Activated naive CD8-positive, alpha-beta T cell treated with anti-CD3 and anti-CD28 coated beads, Interleukin-2, amount 10 ng/mL, durations not matched to agents 7 days and 5 days (primary cell): ENCODE data around the gene KCNJ18. TPM values are rescaled to one million over a fixed set of nuclear protein-coding genes. Genes with fewer than 3 reads are reported as not detected.
"Not testable (repeated sequence)": the region's sequence is repeated elsewhere in the genome, so short reads cannot be mapped to it uniquely, and the experiment has no call there.

Experiments used
- ATAC-seq: fragments of 150-1000 bp; cut with Tn5 transposase; one replicate; pipeline ENCODE4 v1.10.0; 2021; ENCODE audit warnings: low read depth, moderate library complexity
- POLR2A ChIA-PET: fragments of 350-600 bp; sonication (Branson Sonifier 250); formaldehyde crosslinking; loops from one replicate; lab custom pipeline; 2021; ENCODE audit warnings: antibody characterized with exemption; lab: Charles Lee
- DNase-seq: peaks from one replicate; pipeline ENCODE4 v3.0.0; 2021
- H3K27ac Mint-ChIP-seq: one replicate; pipeline ENCODE4 v1.8.0; 2022; ENCODE audit warnings: mild to moderate bottlenecking, mixed read lengths
- H3K27me3 Mint-ChIP-seq: one replicate; pipeline ENCODE4 v1.8.0; 2022; ENCODE audit warnings: mild to moderate bottlenecking, moderate library complexity, mixed read lengths
- H3K36me3 Mint-ChIP-seq: one replicate; pipeline ENCODE4 v1.8.0; 2021; ENCODE audit warnings: mild to moderate bottlenecking, mixed read lengths
- H3K4me1 Mint-ChIP-seq: one replicate; pipeline ENCODE4 v1.8.0; 2021; ENCODE audit warnings: mixed read lengths
- H3K4me3 Mint-ChIP-seq: one replicate; pipeline ENCODE4 v1.8.0; 2022; ENCODE audit warnings: mild to moderate bottlenecking, moderate library complexity, mixed read lengths
- H3K9me3 Mint-ChIP-seq: one replicate; pipeline ENCODE4 v1.8.0; 2021; ENCODE audit warnings: mixed read lengths
- total RNA-seq, 2 experiments: library from RNA; stranded (reverse); gene quantifications; one replicate each; pipeline ENCODE4 v1.2.3, GENCODE V29; 2021

KCNJ18 gene
- total RNA-seq, 2 experiments from 2014 or later = not detected

- H3K36me3 Mint-ChIP-seq, POLR2A ChIA-PET, H3K27me3 Mint-ChIP-seq, DNase-seq, H3K27ac Mint-ChIP-seq, H3K4me1 Mint-ChIP-seq, ATAC-seq, H3K9me3 Mint-ChIP-seq, H3K4me3 Mint-ChIP-seq: not testable (repeated sequence)
Measured at GRCh38 chr17:21666711-21667412, 25.5 kb upstream of the KCNJ18 start.

GRCh38 chr17:21667413-21668117, 24.8 kb upstream of the KCNJ18 start:
- POLR2A ChIA-PET, H3K4me1 Mint-ChIP-seq, H3K9me3 Mint-ChIP-seq, H3K27me3 Mint-ChIP-seq, H3K36me3 Mint-ChIP-seq, ATAC-seq, H3K27ac Mint-ChIP-seq, H3K4me3 Mint-ChIP-seq, DNase-seq: not testable (repeated sequence)

GRCh38 chr17:21668118-21668488, 24.2 kb upstream of the KCNJ18 start:
- H3K27ac Mint-ChIP-seq, POLR2A ChIA-PET, H3K4me1 Mint-ChIP-seq, H3K9me3 Mint-ChIP-seq, DNase-seq, H3K36me3 Mint-ChIP-seq, H3K4me3 Mint-ChIP-seq, ATAC-seq, H3K27me3 Mint-ChIP-seq: not testable (repeated sequence)

- H3K36me3 Mint-ChIP-seq, H3K27me3 Mint-ChIP-seq, H3K4me1 Mint-ChIP-seq, DNase-seq, POLR2A ChIA-PET, ATAC-seq, H3K27ac Mint-ChIP-seq, H3K4me3 Mint-ChIP-seq, H3K9me3 Mint-ChIP-seq: not testable (repeated sequence)
Measured at GRCh38 chr17:21668746-21669508, 23.4 kb upstream of the KCNJ18 start.

- H3K4me1 Mint-ChIP-seq, H3K27ac Mint-ChIP-seq, POLR2A ChIA-PET, H3K27me3 Mint-ChIP-seq, H3K9me3 Mint-ChIP-seq, H3K36me3 Mint-ChIP-seq, DNase-seq, ATAC-seq, H3K4me3 Mint-ChIP-seq: not testable (repeated sequence)
Measured at GRCh38 chr17:21669616-21670360, 22.5 kb upstream of the KCNJ18 start.

GRCh38 chr17:21670361-21671155, 21.8 kb upstream of the KCNJ18 start:
- H3K27ac Mint-ChIP-seq, H3K27me3 Mint-ChIP-seq, H3K4me1 Mint-ChIP-seq, ATAC-seq, DNase-seq, H3K9me3 Mint-ChIP-seq, H3K36me3 Mint-ChIP-seq, H3K4me3 Mint-ChIP-seq, POLR2A ChIA-PET: not testable (repeated sequence)

GRCh38 chr17:21671437-21671836, 20.9 kb upstream of the KCNJ18 start:
- H3K27me3 Mint-ChIP-seq, DNase-seq, ATAC-seq, H3K36me3 Mint-ChIP-seq, H3K4me3 Mint-ChIP-seq, POLR2A ChIA-PET, H3K9me3 Mint-ChIP-seq, H3K27ac Mint-ChIP-seq, H3K4me1 Mint-ChIP-seq: not testable (repeated sequence)

- H3K4me1 Mint-ChIP-seq, H3K27ac Mint-ChIP-seq, H3K4me3 Mint-ChIP-seq, POLR2A ChIA-PET, H3K27me3 Mint-ChIP-seq, H3K9me3 Mint-ChIP-seq, ATAC-seq, DNase-seq, H3K36me3 Mint-ChIP-seq: not testable (repeated sequence)
Measured at GRCh38 chr17:21671871-21672270, 20.5 kb upstream of the KCNJ18 start.

- not testable (repeated sequence) for ATAC-seq
Measured at GRCh38 chr17:21673451-21674241, 18.7 kb upstream of the KCNJ18 start.

GRCh38 chr17:21674242-21674731, 18.0 kb upstream of the KCNJ18 start:
- Mint-ChIP-seq H3K9me3 (peaks cover 4% of the 10 kb centered on the region), H3K36me3 (no peaks in the 10 kb centered on the region), H3K4me3 (no peak overlapping the region), H3K27ac (no peak overlapping the region), H3K27me3 (no peaks in the 10 kb centered on the region), H3K4me1 (no peaks in the 10 kb centered on the region)
- ATAC-seq (no peak), DNase-seq (no peak)
- POLR2A ChIA-PET = no interaction called here

More at GRCh38 chr17:21673451-21674241, 18.7 kb upstream of the KCNJ18 start:
- DNase-seq, H3K4me3 Mint-ChIP-seq, POLR2A ChIA-PET, H3K27me3 Mint-ChIP-seq, H3K4me1 Mint-ChIP-seq, H3K9me3 Mint-ChIP-seq, H3K36me3 Mint-ChIP-seq, H3K27ac Mint-ChIP-seq: not testable (repeated sequence)

GRCh38 chr17:21674891-21675738, 17.2 kb upstream of the KCNJ18 start:
- DNase-seq, ATAC-seq, H3K27ac Mint-ChIP-seq, H3K27me3 Mint-ChIP-seq, H3K4me3 Mint-ChIP-seq, H3K9me3 Mint-ChIP-seq, H3K4me1 Mint-ChIP-seq, H3K36me3 Mint-ChIP-seq, POLR2A ChIA-PET: not testable (repeated sequence)
